H9 (cell line): Measurements from ENCODE around the gene TRIO. TPM values are rescaled to one million over a fixed set of nuclear protein-coding genes. Genes with fewer than 3 reads are reported as not detected.

Experiments
- DNase-seq: peaks from one replicate; pipeline ENCODE4 v3.0.0-alpha.2; 2017
- H2AFZ ChIP-seq: one replicate; pipeline ENCODE4 v1.6.1; 2013; ENCODE audit warnings: mild to moderate bottlenecking, low read length, control low read depth, moderate library complexity
- H2AK5ac ChIP-seq: 2 replicates; pipeline ENCODE4 v1.6.1; 2013; ENCODE audit warnings: low read length, control low read depth, mixed read lengths; ENCODE audit not compliant: insufficient read length
- H2BK120ac ChIP-seq: one replicate; pipeline ENCODE4 v1.6.1; 2013; ENCODE audit warnings: low read depth, mild to moderate bottlenecking, low read length, control low read depth, inconsistent platforms; ENCODE audit not compliant: poor library complexity, severe bottlenecking
- H2BK12ac ChIP-seq: 2 replicates; pipeline ENCODE4 v1.6.1; 2013; ENCODE audit warnings: low read length, control low read depth, mixed read lengths, low read depth; ENCODE audit not compliant: insufficient read length
- H2BK15ac ChIP-seq: 2 replicates; pipeline ENCODE4 v1.6.1; 2013; ENCODE audit warnings: low read depth, low read length, control low read depth
- H2BK20ac ChIP-seq: one replicate; pipeline ENCODE4 v1.6.1; 2013; ENCODE audit warnings: low read depth, mild to moderate bottlenecking, low read length, control low read depth, inconsistent platforms; ENCODE audit not compliant: poor library complexity, severe bottlenecking
- H2BK5ac ChIP-seq: 2 replicates; pipeline ENCODE4 v1.6.1; 2013; ENCODE audit warnings: low read length, control low read depth, mixed read lengths; ENCODE audit not compliant: insufficient read length
- H3K14ac ChIP-seq: 2 replicates; pipeline ENCODE4 v1.6.1; 2013; ENCODE audit warnings: low read length, control low read depth; ENCODE audit not compliant: insufficient read depth
- H3K18ac ChIP-seq: 2 replicates; pipeline ENCODE4 v1.6.1; 2013; ENCODE audit warnings: low read depth, mild to moderate bottlenecking, mixed read lengths, low read length, control low read depth; ENCODE audit not compliant: insufficient read length
- H3K23ac ChIP-seq: 2 replicates; pipeline ENCODE4 v1.6.1; 2013; ENCODE audit warnings: low read length, control low read depth, mixed read lengths, low read depth; ENCODE audit not compliant: insufficient read length
- H3K23me2 ChIP-seq: 2 replicates; pipeline ENCODE4 v1.6.1; 2013; ENCODE audit warnings: low read depth, mild to moderate bottlenecking, mixed read lengths, low read length, control low read depth; ENCODE audit not compliant: insufficient read length, poor library complexity, severe bottlenecking
- H3K27ac ChIP-seq: 2 replicates; pipeline ENCODE4 v1.5.1; 2013; ENCODE audit warnings: low read length, control low read depth, mixed read lengths, low read depth; ENCODE audit not compliant: insufficient read length
- H3K27me3 ChIP-seq: 2 replicates; pipeline ENCODE4 v1.6.1; 2013; ENCODE audit warnings: low read length, control low read depth, inconsistent platforms; ENCODE audit not compliant: insufficient read depth
- H3K4ac ChIP-seq: 2 replicates; pipeline ENCODE4 v1.6.1; 2013; ENCODE audit warnings: low read depth, mild to moderate bottlenecking, control low read depth, inconsistent platforms, low read length, moderate library complexity
- H3K4me1 ChIP-seq: 2 replicates; pipeline ENCODE4 v1.6.1; 2013; ENCODE audit warnings: low read length, control low read depth, inconsistent platforms; ENCODE audit not compliant: insufficient read depth
- H3K4me2 ChIP-seq: 2 replicates; pipeline ENCODE4 v1.6.1; 2013; ENCODE audit warnings: low read length, control low read depth, mixed read lengths; ENCODE audit not compliant: insufficient read length, insufficient read depth
- H3K56ac ChIP-seq: 2 replicates; pipeline ENCODE4 v1.6.1; 2013; ENCODE audit warnings: low read depth, mild to moderate bottlenecking, mixed read lengths, low read length, control low read depth; ENCODE audit not compliant: insufficient read length
- H3K79me1 ChIP-seq: 2 replicates; pipeline ENCODE4 v1.6.1; 2013; ENCODE audit warnings: low read depth, mild to moderate bottlenecking, moderate library complexity, low read length, control low read depth, inconsistent platforms; ENCODE audit not compliant: insufficient read depth, poor library complexity, severe bottlenecking
- H3K79me2 ChIP-seq: 2 replicates; pipeline ENCODE4 v1.6.1; 2013; ENCODE audit warnings: low read length, control low read depth, inconsistent platforms; ENCODE audit not compliant: insufficient read depth
- H3K9ac ChIP-seq: 2 replicates; pipeline ENCODE4 v1.6.1; 2013; ENCODE audit warnings: low read length, control low read depth, mixed read lengths; ENCODE audit not compliant: insufficient read length; ENCODE audit errors: extremely low read depth
- H3K9me3 ChIP-seq: one replicate; pipeline ENCODE4 v1.6.1; 2013; ENCODE audit warnings: low read depth, low read length, inconsistent platforms; ENCODE audit not compliant: control insufficient read depth
- H3T11ph ChIP-seq: one replicate; pipeline ENCODE4 v1.6.1; 2013; ENCODE audit warnings: mild to moderate bottlenecking, low read length, control low read depth, inconsistent platforms
- H4K20me1 ChIP-seq: one replicate; pipeline ENCODE4 v1.6.1; 2013; ENCODE audit not compliant: control insufficient read depth, insufficient read length, insufficient read depth
- H4K5ac ChIP-seq: 2 replicates; pipeline ENCODE4 v1.6.1; 2013; ENCODE audit warnings: low read depth, mild to moderate bottlenecking, mixed read lengths, low read length, control low read depth; ENCODE audit not compliant: insufficient read length
- H4K8ac ChIP-seq: replicated peaks from 2 replicates; pipeline ENCODE4 v1.6.1; 2013; ENCODE audit warnings: low read length, control low read depth, mixed read lengths, low read depth; ENCODE audit not compliant: insufficient read length
- H4K91ac ChIP-seq: 2 replicates; pipeline ENCODE4 v1.6.1; 2013; ENCODE audit warnings: low read depth, mild to moderate bottlenecking, moderate library complexity, mixed read lengths, low read length, control low read depth; ENCODE audit not compliant: insufficient read length
- H3K27ac Mint-ChIP-seq, 3 experiments: 2 replicates in 2 of 3; 3 replicates in 1 of 3; pipeline ENCODE4 v1.8.0; 2020 to 2021; ENCODE audit warnings: mixed read lengths in 3 of 3, mild to moderate bottlenecking in 1 of 3, moderate library complexity in 1 of 3
- H3K27me3 Mint-ChIP-seq: 2 replicates; pipeline ENCODE4 v1.8.0; 2021; ENCODE audit warnings: low read depth, mild to moderate bottlenecking, moderate library complexity, mixed read lengths
- H3K36me3 Mint-ChIP-seq, 3 experiments: 2 replicates in 2 of 3; 3 replicates in 1 of 3; pipeline ENCODE4 v1.8.0; 2020 to 2021; ENCODE audit warnings: low read depth in 3 of 3, mixed read lengths in 3 of 3; ENCODE audit not compliant: insufficient read depth in 1 of 3
- H3K4me1 Mint-ChIP-seq, 2 experiments: 2 replicates each; pipeline ENCODE4 v1.8.0; 2020; ENCODE audit warnings: mixed read lengths in 2 of 2
- H3K4me3 Mint-ChIP-seq, 2 experiments: 2 replicates in 1 of 2; 3 replicates in 1 of 2; pipeline ENCODE4 v1.8.0; 2020 to 2021; ENCODE audit warnings: mild to moderate bottlenecking in 2 of 2, mixed read lengths in 2 of 2, moderate library complexity in 1 of 2
- H3K9me3 Mint-ChIP-seq, 2 experiments: 2 replicates in 1 of 2; 3 replicates in 1 of 2; pipeline ENCODE4 v1.8.0; 2020; ENCODE audit warnings: mild to moderate bottlenecking in 2 of 2, mixed read lengths in 2 of 2, moderate library complexity in 1 of 2
- CTCF ChIP-seq: fragments of 200-600 bp; sonication (generic); conservative IDR thresholded peaks from 3 replicates; pipeline ENCODE4 v1.8.0; 2021; ENCODE audit warnings: antibody characterized with exemption, mild to moderate bottlenecking
- WGBS: extraction: QIAGEN DNeasy Blood & Tissue Kit; methylation state at CpG from one replicate; pipeline ENCODE4 v1.1.7; 2013; ENCODE audit warnings: missing lambda C conversion rate, low lambda C conversion rate, mixed read lengths; ENCODE audit not compliant: insufficient read length; ENCODE audit errors: extremely low coverage; 5-methylcytosine and 5-hydroxymethylcytosine counted together
- total RNA-seq: library from RNA; stranded (reverse); gene quantifications from 2 replicates; pipeline ENCODE4 v1.2.1, GENCODE V29; 2021

Gene TRIO
- total RNA-seq, 1 experiment from 2014 or later: 87.8 TPM

DNA sequence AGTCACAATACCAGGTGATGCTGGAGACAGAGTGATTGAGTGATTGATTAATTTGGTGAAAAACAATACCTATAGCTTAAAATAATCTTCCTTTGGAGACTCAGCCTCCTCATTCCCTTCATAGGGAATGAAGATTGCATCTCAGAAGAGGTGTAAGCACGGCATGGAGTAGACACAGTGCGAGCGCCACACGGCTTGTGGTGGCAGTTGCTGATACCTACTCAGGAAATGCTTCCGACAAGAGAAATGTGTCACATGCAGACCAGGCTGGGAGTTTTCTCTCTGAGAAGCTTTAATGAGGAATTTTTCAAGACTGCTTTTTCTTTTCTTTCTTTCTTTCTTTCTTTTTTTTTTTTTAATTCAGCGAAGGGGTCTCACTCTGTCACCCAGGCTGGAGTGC is 226.6 kb downstream of the TRIO start:
- no peak overlapping the region for H3T11ph ChIP-seq
- H3K23me2 ChIP-seq: no peaks in the 10 kb centered on the region
- no peak overlapping the region for H4K8ac ChIP-seq
- H3K79me2 ChIP-seq: no peaks in the 10 kb centered on the region
- H3K56ac ChIP-seq: no peak overlapping the region
- no peak overlapping the region for H4K91ac ChIP-seq
- no peak overlapping the region for H2BK20ac ChIP-seq
- H3K9ac ChIP-seq: no peak overlapping the region
- no peak overlapping the region for H3K23ac ChIP-seq
- Mint-ChIP-seq H3K4me3 (no peak overlapping the region), H3K27me3 (no peaks in the 10 kb centered on the region; the same call in 1 of the 2 replicates), H3K4me1 (peaks cover 14 to 21% of the 10 kb centered on the region in 2 experiments), H3K36me3 (peaks cover 54 to 85% (median 70%) of the 10 kb centered on the region in 3 experiments; a peak in 6 of 7 replicates), H3K9me3 (no peaks in the 10 kb centered on the region), H3K27ac (no peak overlapping the region; a peak in 1 of 7 replicates)
- H3K4me2 ChIP-seq: no peak overlapping the region
- no peaks in the 10 kb centered on the region for H3K27me3 ChIP-seq
- no CpG with 5 or more reads among the region's 6 CpGs for WGBS
- TF ChIP-seq CTCF: no peak
- H2BK120ac ChIP-seq: no peak overlapping the region
- H2BK5ac ChIP-seq: no peak overlapping the region
- no peak overlapping the region for H3K27ac ChIP-seq
- H2BK15ac ChIP-seq: no peak overlapping the region
- H2AFZ ChIP-seq: no peak overlapping the region
- H3K79me1 ChIP-seq: no peaks in the 10 kb centered on the region
- DNase-seq: no peak
- H2AK5ac ChIP-seq: no peak overlapping the region
- no peak overlapping the region for H3K14ac ChIP-seq
- H2BK12ac ChIP-seq: no peak overlapping the region
- no peak overlapping the region for H3K4ac ChIP-seq
- H3K9me3 ChIP-seq: no peaks in the 10 kb centered on the region
- no peak overlapping the region for H4K5ac ChIP-seq
- no peak overlapping the region for H3K18ac ChIP-seq
- no peaks in the 10 kb centered on the region for H4K20me1 ChIP-seq
- H3K4me1 ChIP-seq: peaks cover 3% of the 10 kb centered on the region; the same call in 1 of the 2 replicates
